CD4-positive, alpha-beta T cell (primary cell): ENCODE data around the gene YIPF3. TPM values are rescaled to one million over a fixed set of nuclear protein-coding genes. Genes with fewer than 3 reads are reported as not detected.

Experiments used
- ATAC-seq: fragments of 200-7000 bp; cut with Tn5 transposase; one replicate; pipeline ENCODE4 v1.10.0; 2022; ENCODE audit warnings: mild to moderate bottlenecking; ENCODE audit not compliant: poor library complexity
- CTCF ChIA-PET: fragments of 350-600 bp; sonication (Branson Sonifier 250); formaldehyde crosslinking; loops from one replicate; lab custom pipeline; 2021; ENCODE audit warnings: antibody characterized with exemption, inconsistent platforms; lab: Charles Lee
- POLR2A ChIA-PET: fragments of 350-600 bp; sonication (Branson Sonifier 250); formaldehyde crosslinking; loops from one replicate; lab custom pipeline; 2021; ENCODE audit warnings: antibody characterized with exemption, inconsistent platforms; lab: Charles Lee
- DNase-seq, 14 experiments: peaks; one replicate each; pipeline ENCODE4 v3.0.0-alpha.2; 2013 to 2020; ENCODE audit warnings: mixed read lengths in 2 of 14
- H3K27ac ChIP-seq, 2 donors: one replicate each; pipeline versions ENCODE4 v1.5.1 to v1.7.0; 2013; ENCODE audit warnings: low read length in 2 of 2, low read depth in 1 of 2, mild to moderate bottlenecking in 1 of 2
- H3K27me3 ChIP-seq, 2 experiments: 1 replicate in 1 of 2; 2 replicates in 1 of 2; pipeline versions ENCODE4 v1.6.1 to v1.7.0; 2013; ENCODE audit warnings: low read length in 2 of 2, control low read depth in 1 of 2, mild to moderate bottlenecking in 1 of 2, moderate library complexity in 1 of 2; ENCODE audit not compliant: insufficient read depth in 2 of 2, control insufficient read depth in 1 of 2
- H3K36me3 ChIP-seq: one replicate; pipeline ENCODE4 v1.6.1; 2013; ENCODE audit warnings: low read length, control low read depth; ENCODE audit not compliant: insufficient read depth
- H3K4me1 ChIP-seq: one replicate; pipeline ENCODE4 v1.6.1; 2013; ENCODE audit warnings: low read length, control low read depth; ENCODE audit not compliant: insufficient read depth
- H3K4me3 ChIP-seq: one replicate; pipeline ENCODE4 v1.5.1; 2013; ENCODE audit warnings: mild to moderate bottlenecking, low read length, moderate library complexity
- H3K9me3 ChIP-seq, 2 experiments: 1 replicate in 1 of 2; 2 replicates in 1 of 2; pipeline versions ENCODE4 v1.6.1 to v1.7.0; 2013; ENCODE audit warnings: low read length in 2 of 2, mild to moderate bottlenecking in 2 of 2, control low read depth in 1 of 2, moderate library complexity in 1 of 2; ENCODE audit not compliant: control insufficient read depth in 1 of 2, insufficient read depth in 1 of 2
- H3K27ac Mint-ChIP-seq: one replicate; pipeline ENCODE4 v1.8.0; 2020; ENCODE audit warnings: mixed read lengths
- H3K27me3 Mint-ChIP-seq: one replicate; pipeline ENCODE4 v1.8.0; 2021; ENCODE audit warnings: mixed read lengths
- H3K36me3 Mint-ChIP-seq: one replicate; pipeline ENCODE4 v1.8.0; 2021; ENCODE audit warnings: low read depth, mixed read lengths
- H3K4me1 Mint-ChIP-seq: one replicate; pipeline ENCODE4 v1.8.0; 2021; ENCODE audit warnings: low read depth, mixed read lengths
- H3K4me3 Mint-ChIP-seq: one replicate; pipeline ENCODE4 v1.8.0; 2020; ENCODE audit warnings: mild to moderate bottlenecking, mixed read lengths
- H3K9me3 Mint-ChIP-seq: one replicate; pipeline ENCODE4 v1.8.0; 2020; ENCODE audit warnings: mixed read lengths
- CTCF ChIP-seq: fragments of 200-600 bp; IDR thresholded peaks from one replicate; pipeline ENCODE4 v1.8.0; 2022; ENCODE audit warnings: antibody characterized with exemption, mild to moderate bottlenecking
- intact Hi-C, 2 experiments: fragments of 100-400 bp; cut with DNase I in 1 of 2; cut with micrococcal nuclease in 1 of 2; formaldehyde crosslinking; loops; one replicate each; pipeline versions ENCODE4 v1.15.1 to v1.9.0; 2023 to 2025; cut with DNase I, micrococcal nuclease
- total RNA-seq, 174 experiments: library from RNA in 2 of 174; stranded (reverse) in 2 of 174; gene quantifications; one replicate each; pipeline ENCODE4 v1.2.3 and lab custom pipeline; 2021 to 2026

YIPF3 gene
- total RNA-seq, 2 experiments from 2014 or later, result 36.5 to 37.9 TPM

GRCh38 chr6:43521836-43522235 is 5.1 kb upstream of the YIPF3 start:
- Histone ChIP-seq H3K4me3 (no peak overlapping the region), H3K9me3 (no peaks in the 10 kb centered on the region), H3K4me1 (peaks cover 18% of the 10 kb centered on the region), H3K27me3 (no peaks in the 10 kb centered on the region), H3K36me3 (peaks cover 76% of the 10 kb centered on the region), H3K27ac (no peak overlapping the region)
- no peak overlapping the region for H3K4me3 Mint-ChIP-seq
- intact Hi-C loops, result no loop called here
- no peak for DNase-seq
- peaks cover 51% of the 10 kb centered on the region for H3K36me3 Mint-ChIP-seq
- POLR2A ChIA-PET, result interaction anchor here (1.2 kb wide), 1 partner anchor 15 kb away, joined by 3 read pairs; no protein-coding TSS in a partner anchor
- TF ChIP-seq CTCF, result no peak
- H3K4me1 Mint-ChIP-seq, result peaks cover 5% of the 10 kb centered on the region
- H3K27me3 Mint-ChIP-seq, result no peaks in the 10 kb centered on the region
- ATAC-seq, result no peak
- no peaks in the 10 kb centered on the region for H3K9me3 Mint-ChIP-seq
- CTCF ChIA-PET, result interaction anchor here (1.5 kb wide), 1 partner anchor 15 kb away, joined by 5 read pairs; no protein-coding TSS in a partner anchor
- no peak overlapping the region for H3K27ac Mint-ChIP-seq

- Mint-ChIP-seq H3K27ac (no peak overlapping the region), H3K9me3 (no peaks in the 10 kb centered on the region), H3K27me3 (no peaks in the 10 kb centered on the region), H3K4me1 (peaks cover 19% of the 10 kb centered on the region), H3K36me3 (peaks cover 34% of the 10 kb centered on the region), H3K4me3 (no peak overlapping the region)
- Histone ChIP-seq H3K9me3 (no peaks in the 10 kb centered on the region), H3K27me3 (no peaks in the 10 kb centered on the region), H3K27ac (no peak overlapping the region), H3K4me3 (no peak overlapping the region), H3K4me1 (peaks cover 32% of the 10 kb centered on the region), H3K36me3 (peaks cover 69% of the 10 kb centered on the region)
- ATAC-seq, result no peak
- ChIA-PET POLR2A (no interaction called here), CTCF (no interaction called here)
- intact Hi-C loops, result no loop called here
- TF ChIP-seq CTCF, result no peak
- DNase-seq, result no peak
Measured at GRCh38 chr6:43520097-43520496, 3.4 kb upstream of the YIPF3 start.

GRCh38 chr6:43517505-43518357 is 1.0 kb upstream of the YIPF3 start:
- no peaks in the 10 kb centered on the region for H3K9me3 Mint-ChIP-seq
- Histone ChIP-seq H3K27me3 (no peaks in the 10 kb centered on the region), H3K4me3 (peak overlapping the region; percentile 100), H3K4me1 (peaks cover 43% of the 10 kb centered on the region), H3K36me3 (peaks cover 68% of the 10 kb centered on the region), H3K27ac (peak overlapping the region; percentile 81 to 90), H3K9me3 (no peaks in the 10 kb centered on the region)
- peaks cover 19% of the 10 kb centered on the region for H3K36me3 Mint-ChIP-seq
- intact Hi-C loops, result loop anchor here in 1 of 2 experiments (1.0 to 5.0 kb wide), 6 partner anchors 40 to 590 kb away; partner anchors contain the start of genes ABCC10, CNPY3, GTPBP2 and POLH
- no peak overlapping the region for H3K27ac Mint-ChIP-seq
- no peak for TF ChIP-seq CTCF
- ChIA-PET POLR2A (interaction anchor here (0.8 to 2.5 kb wide), 8 partner anchors 10 to 638 kb away, joined by 3 to 16 read pairs (median 8); partner anchors contain the start of genes CUL7, GTPBP2, PEX6 and RPL7L1), CTCF (interaction anchor here (0.7 to 1.8 kb wide), 2 partner anchors 9 to 971 kb away, joined by 3 read pairs; no protein-coding TSS in a partner anchor)
- ATAC-seq (peak; percentile 3), DNase-seq (no peak)
- no peaks in the 10 kb centered on the region for H3K27me3 Mint-ChIP-seq
- H3K4me3 Mint-ChIP-seq, result no peak overlapping the region
- H3K4me1 Mint-ChIP-seq, result peaks cover 33% of the 10 kb centered on the region
